ENCODE measurements around the gene C6orf132. TPM values are rescaled to one million over a fixed set of nuclear protein-coding genes. Genes with fewer than 3 reads are reported as not detected.

C6orf132 gene
- total and polyA plus RNA-seq, 2 of the 8 experiments (the other 6 are each of a cell fraction or from before 2014, with no cell fraction given): 31.5 to 64.0 TPM

DNA sequence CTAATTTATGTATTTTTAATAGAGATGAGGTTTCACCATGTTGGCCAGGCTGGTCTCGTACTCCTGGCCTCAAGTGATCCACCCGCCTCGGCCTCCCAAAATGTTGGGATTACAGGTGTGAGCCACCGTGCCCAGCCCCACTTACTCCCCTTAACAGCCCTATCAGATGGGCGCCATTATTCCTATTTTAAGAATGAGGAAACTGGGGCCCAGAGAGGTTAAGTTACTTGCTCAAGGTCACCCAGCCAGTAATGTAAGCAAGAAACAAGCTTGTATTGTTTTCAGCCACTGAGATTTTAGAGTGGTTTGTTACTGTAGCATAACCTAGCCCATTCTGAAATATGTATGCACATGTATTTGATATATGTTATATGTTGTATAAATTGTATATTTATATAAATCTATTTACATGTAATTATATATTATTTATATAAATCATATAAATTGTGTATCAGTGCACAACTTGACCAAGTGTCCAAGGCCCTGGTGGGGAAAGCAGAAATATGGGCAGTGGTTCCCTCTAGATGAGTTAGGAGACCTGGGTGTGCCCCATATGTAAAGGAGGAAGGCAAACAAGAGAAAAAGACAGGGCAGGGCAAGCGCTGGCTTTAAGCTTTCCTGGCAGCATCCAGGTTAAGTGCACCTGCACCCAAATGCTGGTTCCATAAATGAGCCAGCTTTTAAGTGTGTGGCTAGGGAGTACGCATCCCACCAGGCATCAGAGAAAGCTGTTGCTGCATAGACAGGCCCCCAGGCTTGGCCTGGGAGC, 29.6 kb upstream of the C6orf132 start:
- ChIA-PET CTCF (ENCODE audit: partially characterized antibody) (interaction anchor here (0.9 to 11.2 kb wide), 5 partner anchors 43 to 96 kb away, joined by 3 to 224 read pairs (median 5); no protein-coding TSS in a partner anchor), POLR2A (ENCODE audit: partially characterized antibody) (interaction anchor here (0.5 to 1.5 kb wide), 4 partner anchors 12 to 98 kb away, joined by 3 to 7 read pairs (median 4); no protein-coding TSS in a partner anchor)
- H3K79me1 ChIP-seq (ENCODE audit: low read depth, low read length): no peaks in the 10 kb centered on the region
- H2AFZ ChIP-seq (ENCODE audit: low read length): no peak overlapping the region
- no peak overlapping the region for H3K14ac ChIP-seq (ENCODE audit: insufficient read length)
- H3K56ac ChIP-seq (replicated peaks; ENCODE audit: insufficient read length, low read depth, low read length): no peak overlapping the region
- H3K9ac ChIP-seq (replicated peaks in 1 of 4; ENCODE audit: extremely low read depth in 1 of 4, low read depth in 3 of 4, low read length in 3 of 4): no peak overlapping the region
- no peak overlapping the region for H2BK120ac ChIP-seq (replicated peaks; ENCODE audit: low read depth, low read length)
- no peaks in the 10 kb centered on the region for H3K79me2 ChIP-seq (ENCODE audit: control insufficient read depth in 1 of 2, insufficient read depth in 2 of 2, low read length in 2 of 2)
- peaks cover 2 to 5% (median 4%) of the 10 kb centered on the region in 4 experiments for H3K4me1 ChIP-seq (replicated peaks in 1 of 4; ENCODE audit: control insufficient read depth in 3 of 4, insufficient read depth in 4 of 4, low read length in 3 of 4)
- H4K20me1 ChIP-seq (replicated peaks in 1 of 2; ENCODE audit: control insufficient read depth in 1 of 2, insufficient read depth in 2 of 2, low read length in 2 of 2): no peaks in the 10 kb centered on the region
- H2AK5ac ChIP-seq (ENCODE audit: low read depth, low read length): no peak overlapping the region
- H3K18ac ChIP-seq (ENCODE audit: extremely low read depth, low read length): no peak overlapping the region
- no peak overlapping the region for H4K91ac ChIP-seq (replicated peaks; ENCODE audit: insufficient read length, low read length)
- no peak overlapping the region for H2BK12ac ChIP-seq (ENCODE audit: low read depth, low read length)
- H3K4me2 ChIP-seq (ENCODE audit: insufficient read depth in 1 of 2, low read depth in 2 of 2, low read length in 2 of 2): no peak overlapping the region
- no peak overlapping the region for H3K4ac ChIP-seq (replicated peaks; ENCODE audit: insufficient read length, low read depth, low read length)
- H2BK20ac ChIP-seq (ENCODE audit: low read length): no peak overlapping the region
- H3K4me3 ChIP-seq (ENCODE audit: extremely low read depth in 1 of 4, insufficient read depth in 2 of 4, low read depth in 3 of 4, low read length in 4 of 4): no peak overlapping the region
- H3K23ac ChIP-seq (ENCODE audit: insufficient read length): no peak overlapping the region
- WGBS, 2 experiments (ENCODE audit: extremely low coverage in 1 of 2, insufficient coverage in 1 of 2, insufficient read length in 1 of 2, insufficient replicate concordance in 2 of 2, low coverage in 1 of 2, low lambda C conversion rate in 2 of 2, missing lambda C conversion rate in 1 of 2): 87% methylated on average over 7 of the region's 7 CpGs; no CpG with 5 or more reads in 1 of the 2 experiments
- H4K8ac ChIP-seq (ENCODE audit: extremely low read depth, insufficient read depth, low read length): no peak overlapping the region
- H3K27ac ChIP-seq (ENCODE audit: low read depth, low read length): no peak overlapping the region
- H3K23me2 ChIP-seq (ENCODE audit: low read depth, low read length): no peaks in the 10 kb centered on the region
- no peak for TF ChIP-seq BACH1 (IDR thresholded peaks at IDR 0.05; ENCODE audit: low read length)
- H3K9me3 ChIP-seq (ENCODE audit: insufficient read depth in 2 of 2, low read depth in 1 of 2, low read length in 1 of 2): no peaks in the 10 kb centered on the region
- no peak for FAIRE-seq
- no peak for DNase-seq (ENCODE audit: low read depth in 1 of 2, low spot score in 2 of 2)
- H4K5ac ChIP-seq (ENCODE audit: insufficient read length, low read depth, low read length): no peak overlapping the region
- no peaks in the 10 kb centered on the region; a peak in 2 of 7 replicates for H3K27me3 ChIP-seq (replicated peaks in 1 of 4; ENCODE audit: control insufficient read depth in 3 of 4, extremely low read depth in 1 of 4, insufficient read depth in 3 of 4, low read length in 3 of 4)
- no peaks in the 10 kb centered on the region for H3K36me3 ChIP-seq (ENCODE audit: control insufficient read depth in 2 of 4, insufficient read depth in 4 of 4, low read length in 3 of 4)
- no peak overlapping the region for H2BK5ac ChIP-seq (ENCODE audit: low read depth, low read length)
- no peak overlapping the region for H2BK15ac ChIP-seq (ENCODE audit: low read length)

All from H1 (cell line).